ENCODE results near the gene HNRNPA2B1. TPM values are rescaled to one million over a fixed set of nuclear protein-coding genes. Genes with fewer than 3 reads are reported as not detected.
"Not testable (repeated sequence)": the region's sequence is repeated elsewhere in the genome, so short reads cannot be mapped to it uniquely, and the experiment has no call there.

Gene HNRNPA2B1
- total RNA-seq, 3 donors from 2014 or later (not counting 1 experiment from before 2014, with no cell fraction given) = 473 to 627 (median 585) TPM

- Histone ChIP-seq H3K27ac (ENCODE audit: low read length) (no peak overlapping the region), H3K4me3 (ENCODE audit: low read length) (no peak overlapping the region), H3K9me3 (ENCODE audit: control insufficient read depth, insufficient read depth, low read length) (no peaks in the 10 kb centered on the region), H3K4me1 (ENCODE audit: control insufficient read depth, insufficient read depth, low read length) (peaks cover 26% of the 10 kb centered on the region), H3K27me3 (ENCODE audit: control insufficient read depth, insufficient read depth, low read length) (no peaks in the 10 kb centered on the region), H3K36me3 (ENCODE audit: control insufficient read depth, insufficient read depth, low read length) (no peaks in the 10 kb centered on the region)
- ATAC-seq = no peak
- Mint-ChIP-seq H3K4me3 (no peak overlapping the region), H3K27me3 (ENCODE audit: low read depth in 2 of 2) (no peaks in the 10 kb centered on the region), H3K9me3 (no peaks in the 10 kb centered on the region), H3K36me3 (no peaks in the 10 kb centered on the region), H3K4me1 (peaks cover 38 to 48% of the 10 kb centered on the region in 2 donors), H3K27ac (peak overlapping the region; percentile 23 to 69)
- intact Hi-C loops (cut with micrococcal nuclease) = no loop called here
- TF ChIP-seq CTCF (IDR thresholded peaks at IDR 0.05) = no peak
- WGBS (ENCODE audit: insufficient coverage) = 93% methylated on average over 5 of the region's 5 CpGs
- no peak for DNase-seq
Observed at GRCh38 chr7:26179422-26179821, 21.1 kb downstream of the HNRNPA2B1 start.

- Histone ChIP-seq H3K27ac (ENCODE audit: low read length) (no peak overlapping the region), H3K36me3 (ENCODE audit: control insufficient read depth, insufficient read depth, low read length) (no peaks in the 10 kb centered on the region), H3K4me3 (ENCODE audit: low read length) (no peak overlapping the region), H3K4me1 (ENCODE audit: control insufficient read depth, insufficient read depth, low read length) (peaks cover 26% of the 10 kb centered on the region), H3K9me3 (ENCODE audit: control insufficient read depth, insufficient read depth, low read length) (no peaks in the 10 kb centered on the region), H3K27me3 (ENCODE audit: control insufficient read depth, insufficient read depth, low read length) (no peaks in the 10 kb centered on the region)
- TF ChIP-seq CTCF (IDR thresholded peaks at IDR 0.05) = no peak
- Mint-ChIP-seq H3K27me3 (ENCODE audit: low read depth in 2 of 2) (no peaks in the 10 kb centered on the region), H3K4me3 (no peak overlapping the region), H3K4me1 (peaks cover 28 to 38% of the 10 kb centered on the region in 2 donors), H3K27ac (peak overlapping the region; percentile 23 to 42), H3K36me3 (no peaks in the 10 kb centered on the region), H3K9me3 (no peaks in the 10 kb centered on the region)
- intact Hi-C loops (cut with micrococcal nuclease) = no loop called here
- no peak for ATAC-seq
- DNase-seq = no peak
- WGBS (ENCODE audit: insufficient coverage) = 87% methylated on average over 7 of the region's 7 CpGs
Observed at GRCh38 chr7:26178272-26178960, 22.1 kb downstream of the HNRNPA2B1 start.

- H3K27ac Mint-ChIP-seq = not testable (repeated sequence)
- WGBS (ENCODE audit: insufficient coverage) = 98% methylated on average over 18 of the region's 20 CpGs
- H3K4me1 Mint-ChIP-seq = peaks cover 27 to 38% of the 10 kb centered on the region in 2 donors
Observed at GRCh38 chr7:26177269-26177668, 23.3 kb downstream of the HNRNPA2B1 start.

GRCh38 chr7:26176696-26177095 is 23.9 kb downstream of the HNRNPA2B1 start:
- H3K27me3 Mint-ChIP-seq (ENCODE audit: low read depth in 2 of 2); H3K36me3 Mint-ChIP-seq; H3K4me3 ChIP-seq (ENCODE audit: low read length); intact Hi-C loops (cut with micrococcal nuclease); H3K27me3 ChIP-seq (ENCODE audit: control insufficient read depth, insufficient read depth, low read length); DNase-seq; H3K9me3 Mint-ChIP-seq; H3K36me3 ChIP-seq (ENCODE audit: control insufficient read depth, insufficient read depth, low read length); ATAC-seq; H3K4me3 Mint-ChIP-seq; H3K27ac Mint-ChIP-seq; H3K9me3 ChIP-seq (ENCODE audit: control insufficient read depth, insufficient read depth, low read length); H3K27ac ChIP-seq (ENCODE audit: low read length): not testable (repeated sequence)
- 96% methylated on average over 14 of the region's 26 CpGs for WGBS (ENCODE audit: insufficient coverage)
- peaks cover 18% of the 10 kb centered on the region for H3K4me1 ChIP-seq (ENCODE audit: control insufficient read depth, insufficient read depth, low read length)
- H3K4me1 Mint-ChIP-seq = peaks cover 21 to 33% of the 10 kb centered on the region in 2 donors

More at GRCh38 chr7:26177269-26177668, 23.3 kb downstream of the HNRNPA2B1 start:
- intact Hi-C loops (cut with micrococcal nuclease); H3K27ac ChIP-seq (ENCODE audit: low read length); H3K27me3 Mint-ChIP-seq (ENCODE audit: low read depth in 2 of 2); H3K9me3 Mint-ChIP-seq; DNase-seq; H3K36me3 ChIP-seq (ENCODE audit: control insufficient read depth, insufficient read depth, low read length); H3K4me3 ChIP-seq (ENCODE audit: low read length); H3K9me3 ChIP-seq (ENCODE audit: control insufficient read depth, insufficient read depth, low read length); H3K27me3 ChIP-seq (ENCODE audit: control insufficient read depth, insufficient read depth, low read length); H3K4me3 Mint-ChIP-seq; ATAC-seq; H3K36me3 Mint-ChIP-seq: not testable (repeated sequence)
- H3K4me1 ChIP-seq (ENCODE audit: control insufficient read depth, insufficient read depth, low read length) = peaks cover 20% of the 10 kb centered on the region

GRCh38 chr7:26175903-26176302 is 24.6 kb downstream of the HNRNPA2B1 start:
- peaks cover 13 to 25% of the 10 kb centered on the region in 2 donors for H3K4me1 Mint-ChIP-seq
- H3K4me3 Mint-ChIP-seq; H3K9me3 Mint-ChIP-seq; H3K27ac ChIP-seq (ENCODE audit: low read length); ATAC-seq; intact Hi-C loops (cut with micrococcal nuclease); H3K9me3 ChIP-seq (ENCODE audit: control insufficient read depth, insufficient read depth, low read length); H3K27ac Mint-ChIP-seq; H3K27me3 Mint-ChIP-seq (ENCODE audit: low read depth in 2 of 2); H3K36me3 ChIP-seq (ENCODE audit: control insufficient read depth, insufficient read depth, low read length); H3K36me3 Mint-ChIP-seq; H3K4me3 ChIP-seq (ENCODE audit: low read length); H3K27me3 ChIP-seq (ENCODE audit: control insufficient read depth, insufficient read depth, low read length); DNase-seq: not testable (repeated sequence)
- H3K4me1 ChIP-seq (ENCODE audit: control insufficient read depth, insufficient read depth, low read length) = peaks cover 15% of the 10 kb centered on the region
- 100% methylated on average over 1 of the region's 4 CpGs for WGBS (ENCODE audit: insufficient coverage)
